NOMO-1 (cell line): Measurements from ENCODE around the gene NLGN1.

Experiments used
- DNase-seq, 2 experiments: peaks; one replicate each; lab custom pipeline; 2025; ENCODE audit not compliant: unreplicated experiment in 2 of 2; lab: John Stamatoyannopoulos, UW

NLGN1 gene

GRCh38 chr3:173706630-173707029 is 309.1 kb downstream of the NLGN1 start:
- DNase-seq: no peak

- DNase-seq: no peak
Observed at GRCh38 chr3:173708191-173708590, 310.6 kb downstream of the NLGN1 start.

- no peak for DNase-seq
Observed at GRCh38 chr3:173709026-173709425, 311.5 kb downstream of the NLGN1 start.

- DNase-seq: no peak
Observed at GRCh38 chr3:173711619-173712018, 314.1 kb downstream of the NLGN1 start.

GRCh38 chr3:173719585-173719984 is 322.0 kb downstream of the NLGN1 start:
- DNase-seq: no peak

GRCh38 chr3:173725507-173725906 is 328.0 kb downstream of the NLGN1 start:
- no peak for DNase-seq

GRCh38 chr3:173730391-173730790 is 332.8 kb downstream of the NLGN1 start:
- DNase-seq: no peak

- no peak for DNase-seq
Observed at GRCh38 chr3:173732237-173732636, 334.7 kb downstream of the NLGN1 start.

GRCh38 chr3:173733029-173733652 is 335.6 kb downstream of the NLGN1 start:
- no peak for DNase-seq

- no peak for DNase-seq
Observed at GRCh38 chr3:173734473-173734872, 336.9 kb downstream of the NLGN1 start.

- no peak for DNase-seq
Observed at GRCh38 chr3:173734895-173735294, 337.4 kb downstream of the NLGN1 start.

- DNase-seq: no peak
Observed at GRCh38 chr3:173735841-173736240, 338.3 kb downstream of the NLGN1 start.

- DNase-seq: no peak
Observed at GRCh38 chr3:173737167-173737808, 339.7 kb downstream of the NLGN1 start.

- DNase-seq: no peak
Observed at GRCh38 chr3:173739726-173740125, 342.2 kb downstream of the NLGN1 start.

GRCh38 chr3:173742491-173742890 is 344.9 kb downstream of the NLGN1 start:
- no peak for DNase-seq

- DNase-seq: no peak
Observed at GRCh38 chr3:173743111-173743510, 345.6 kb downstream of the NLGN1 start.

- no peak for DNase-seq
Observed at GRCh38 chr3:173743516-173743915, 346.0 kb downstream of the NLGN1 start.

GRCh38 chr3:173744479-173744878 is 346.9 kb downstream of the NLGN1 start:
- no peak for DNase-seq

GRCh38 chr3:173744895-173745294 is 347.4 kb downstream of the NLGN1 start:
- no peak for DNase-seq

GRCh38 chr3:173745952-173746682 is 348.6 kb downstream of the NLGN1 start:
- DNase-seq: no peak

GRCh38 chr3:173747427-173747826 is 349.9 kb downstream of the NLGN1 start:
- no peak for DNase-seq

- DNase-seq: no peak
Observed at GRCh38 chr3:173748105-173748504, 350.6 kb downstream of the NLGN1 start.
